Naive thymus-derived CD4-positive, alpha-beta T cell (primary cell): ENCODE results near the gene LUC7L2. TPM values are rescaled to one million over a fixed set of nuclear protein-coding genes. Genes with fewer than 3 reads are reported as not detected.
"Not testable (repeated sequence)": the region's sequence is repeated elsewhere in the genome, so short reads cannot be mapped to it uniquely, and the experiment has no call there.

Experiments
- ATAC-seq: fragments of 150-1000 bp; cut with Tn5 transposase; 2 replicates; pipeline ENCODE4 v1.10.0; 2021; ENCODE audit warnings: mild to moderate bottlenecking, moderate library complexity
- CTCF ChIA-PET: fragments of 350-600 bp; sonication (Branson Sonifier 250); formaldehyde crosslinking; loops from one replicate; lab custom pipeline; 2021; ENCODE audit warnings: antibody characterized with exemption; lab: Charles Lee
- POLR2A ChIA-PET: fragments of 350-600 bp; sonication (Branson Sonifier 250); formaldehyde crosslinking; loops from one replicate; lab custom pipeline; 2021; ENCODE audit warnings: antibody characterized with exemption, inconsistent platforms; lab: Charles Lee
- DNase-seq, 9 donors: peaks; one replicate each; pipeline versions ENCODE4 v3.0.0 to v3.0.0-alpha.2; 2020 to 2022; ENCODE audit warnings: mixed read lengths in 1 of 9
- H3K27ac ChIP-seq: one replicate; pipeline ENCODE4 v1.7.0; 2013; ENCODE audit warnings: mild to moderate bottlenecking, low read depth, low read length, moderate library complexity
- H3K27me3 ChIP-seq, 2 donors: one replicate each; pipeline ENCODE4 v1.7.0; 2013; ENCODE audit warnings: low read length in 2 of 2, mild to moderate bottlenecking in 2 of 2, moderate library complexity in 2 of 2; ENCODE audit not compliant: control insufficient read depth in 2 of 2, insufficient read depth in 2 of 2
- H3K36me3 ChIP-seq, 3 experiments: 1 replicate in 2 of 3; 2 replicates in 1 of 3; pipeline ENCODE4 v1.7.0; 2013; ENCODE audit warnings: low read length in 3 of 3, mild to moderate bottlenecking in 3 of 3, moderate library complexity in 1 of 3; ENCODE audit not compliant: insufficient read depth in 3 of 3, control insufficient read depth in 2 of 3
- H3K4me1 ChIP-seq, 2 donors: one replicate each; pipeline ENCODE4 v1.7.0; 2013; ENCODE audit warnings: low read length in 2 of 2, mild to moderate bottlenecking in 2 of 2, moderate library complexity in 1 of 2; ENCODE audit not compliant: control insufficient read depth in 2 of 2, insufficient read depth in 2 of 2
- H3K4me3 ChIP-seq: 2 replicates; pipeline ENCODE4 v1.7.0; 2013; ENCODE audit warnings: mild to moderate bottlenecking, low read length
- H3K9me3 ChIP-seq, 3 experiments: 1 replicate in 2 of 3; 2 replicates in 1 of 3; pipeline ENCODE4 v1.7.0; 2013; ENCODE audit warnings: low read length in 3 of 3; ENCODE audit not compliant: control insufficient read depth in 2 of 3
- H3K27ac Mint-ChIP-seq, 9 donors: one replicate each; pipeline ENCODE4 v1.8.0; 2020 to 2022; ENCODE audit warnings: mixed read lengths in 9 of 9, mild to moderate bottlenecking in 8 of 9, moderate library complexity in 5 of 9, inconsistent platforms in 2 of 9
- H3K27me3 Mint-ChIP-seq, 5 donors: one replicate each; pipeline ENCODE4 v1.8.0; 2021 to 2022; ENCODE audit warnings: mixed read lengths in 5 of 5, mild to moderate bottlenecking in 1 of 5
- H3K36me3 Mint-ChIP-seq, 5 donors: one replicate each; pipeline ENCODE4 v1.8.0; 2020 to 2022; ENCODE audit warnings: mixed read lengths in 5 of 5, mild to moderate bottlenecking in 3 of 5, inconsistent platforms in 1 of 5
- H3K4me1 Mint-ChIP-seq, 7 donors: one replicate each; pipeline ENCODE4 v1.8.0; 2020 to 2022; ENCODE audit warnings: mixed read lengths in 7 of 7, mild to moderate bottlenecking in 3 of 7, inconsistent platforms in 1 of 7
- H3K4me3 Mint-ChIP-seq, 10 donors: one replicate each; pipeline ENCODE4 v1.8.0; 2020 to 2022; ENCODE audit warnings: mild to moderate bottlenecking in 10 of 10, mixed read lengths in 10 of 10, moderate library complexity in 6 of 10, inconsistent platforms in 2 of 10
- H3K9me3 Mint-ChIP-seq, 11 donors: one replicate each; pipeline ENCODE4 v1.8.0; 2020 to 2022; ENCODE audit warnings: mixed read lengths in 11 of 11, mild to moderate bottlenecking in 4 of 11, inconsistent platforms in 1 of 11, moderate library complexity in 1 of 11
- intact Hi-C, 2 donors: fragments of 100-400 bp; cut with micrococcal nuclease; formaldehyde crosslinking; loops; one replicate each; pipeline ENCODE4 v1.15.1; 2023
- polyA plus RNA-seq, 2 donors: library from polyadenylated mRNA; unstranded; fragments of 300-500 nt; fragmentation: Illumina TruSeq; gene quantifications; one replicate each; pipeline ENCODE4 v1.2.3, GENCODE V29; 2021
- total RNA-seq, 6 experiments: library from RNA in 5 of 6; stranded (reverse) in 5 of 6; gene quantifications; 1 replicate in 5 of 6; 2 replicates in 1 of 6; pipeline ENCODE4 v1.2.3 and lab custom pipeline; 2021 to 2026

LUC7L2 gene
- total RNA-seq (100 to 1,000 TPM; 116 to 183 (median 150) TPM), polyA plus RNA-seq (10 to 100 TPM; 59.6 to 90.6 TPM), total RNA-seq (lab: John Stamatoyannopoulos, UW) (54.4 reads per million, percentile 73 among the genes with 10 or more reads in this experiment)

- POLR2A ChIA-PET, result interaction anchor here (0.5 to 3.4 kb wide), 21 partner anchors 9 to 1655 kb away, joined by 3 to 68 read pairs (median 4); partner anchors contain the start of genes FMC1, KDM7A, MRPS33 and UBN2
- Mint-ChIP-seq H3K9me3 (peaks cover 0 to 4% (median 0%) of the 10 kb centered on the region in 11 donors), H3K4me3 (peak within 1 kb of the TSS; percentile 93 to 100 (median 99)), H3K36me3 (peaks cover 0 to 16% (median 4%) of the 10 kb centered on the region in 5 donors), H3K4me1 (peaks cover 21 to 60% (median 45%) of the 10 kb centered on the region in 7 donors), H3K27ac (peak within 1 kb of the TSS; percentile 95 to 100 (median 98)), H3K27me3 (no peaks in the 10 kb centered on the region)
- ATAC-seq (peak; percentile 91), DNase-seq (peak; percentile 96 to 100 (median 99))
- intact Hi-C loops, result loop anchor here (1.0 to 5.0 kb wide), 13 partner anchors 11 to 1118 kb away; partner anchors contain the start of genes TRIM24 (in 2 of the 2), UBN2 (in 2 of the 2), MKRN1 (in 1 of the 2) and PARP12 (in 1 of the 2)
- Histone ChIP-seq H3K27ac (peak within 1 kb of the TSS; percentile 97), H3K27me3 (no peaks in the 10 kb centered on the region), H3K4me1 (peaks cover 10 to 27% of the 10 kb centered on the region in 2 donors), H3K9me3 (no peaks in the 10 kb centered on the region), H3K36me3 (peaks cover 0 to 6% (median 0%) of the 10 kb centered on the region in 3 experiments), H3K4me3 (peak within 1 kb of the TSS; percentile 80)
- CTCF ChIA-PET, result interaction anchor here (0.6 to 0.9 kb wide), 2 partner anchors 14 to 19 kb away, joined by 3 read pairs; no protein-coding TSS in a partner anchor
Measured at GRCh38 chr7:139359366-139360209, at the start of gene LUC7L2. LUC7L2 (plus strand) TSS chr7:139359894; CDS start chr7:139360262, 368 bp downstream.

- no peak overlapping the region for H3K27ac Mint-ChIP-seq
- POLR2A ChIA-PET, result no interaction called here
- CTCF ChIA-PET, result no interaction called here
Measured at GRCh38 chr7:139317939-139318505, 41.7 kb upstream of the LUC7L2 start.

GRCh38 chr7:139321071-139321745 lies 38.5 kb upstream of the LUC7L2 start:
- Histone ChIP-seq H3K9me3 (no peaks in the 10 kb centered on the region), H3K4me3 (no peak overlapping the region), H3K36me3 (no peaks in the 10 kb centered on the region), H3K27me3 (no peaks in the 10 kb centered on the region), H3K4me1 (no peaks in the 10 kb centered on the region), H3K27ac (no peak overlapping the region)
- intact Hi-C loops, result no loop called here
- Mint-ChIP-seq H3K36me3 (no peaks in the 10 kb centered on the region), H3K27ac (no peak overlapping the region), H3K27me3 (peaks cover 0 to 6% (median 0%) of the 10 kb centered on the region in 5 donors), H3K4me3 (no peak overlapping the region), H3K4me1 (no peaks in the 10 kb centered on the region), H3K9me3 (peaks cover 0 to under 1% (median 0%) of the 10 kb centered on the region in 11 donors)
- DNase-seq, result no peak
- CTCF ChIA-PET, result no interaction called here
- POLR2A ChIA-PET, result no interaction called here
- no peak for ATAC-seq

More at GRCh38 chr7:139317939-139318505, 41.7 kb upstream of the LUC7L2 start:
- no peaks in the 10 kb centered on the region for H3K36me3 Mint-ChIP-seq
- H3K27me3 Mint-ChIP-seq, result peaks cover 0 to 6% (median 0%) of the 10 kb centered on the region in 5 donors
- ATAC-seq (no peak), DNase-seq (no peak)
- no peaks in the 10 kb centered on the region for H3K9me3 Mint-ChIP-seq
- H3K4me3 ChIP-seq, result no peak overlapping the region
- intact Hi-C loops, result no loop called here
- no peaks in the 10 kb centered on the region for H3K27me3 ChIP-seq
- no peaks in the 10 kb centered on the region for H3K36me3 ChIP-seq
- no peaks in the 10 kb centered on the region for H3K4me1 Mint-ChIP-seq
- no peak overlapping the region for H3K27ac ChIP-seq
- no peaks in the 10 kb centered on the region for H3K4me1 ChIP-seq
- H3K4me3 Mint-ChIP-seq, result no peak overlapping the region
- no peaks in the 10 kb centered on the region for H3K9me3 ChIP-seq

- H3K36me3 ChIP-seq, H3K4me3 Mint-ChIP-seq, intact Hi-C loops, H3K4me1 Mint-ChIP-seq, POLR2A ChIA-PET, H3K4me3 ChIP-seq, H3K27me3 Mint-ChIP-seq, H3K9me3 ChIP-seq, DNase-seq, H3K36me3 Mint-ChIP-seq, CTCF ChIA-PET, H3K27ac ChIP-seq, H3K9me3 Mint-ChIP-seq, H3K27ac Mint-ChIP-seq, ATAC-seq, H3K27me3 ChIP-seq, H3K4me1 ChIP-seq: not testable (repeated sequence)
Measured at GRCh38 chr7:139324709-139325108, 35.0 kb upstream of the LUC7L2 start.

- CTCF ChIA-PET, result no interaction called here
- H3K4me3 ChIP-seq, result no peak overlapping the region
- no peak overlapping the region for H3K27ac ChIP-seq
- POLR2A ChIA-PET, result interaction anchor here (1.3 kb wide), 1 partner anchor 11 kb away, joined by 4 read pairs; no protein-coding TSS in a partner anchor
- peaks cover 4 to 18% (median 15%) of the 10 kb centered on the region in 7 donors for H3K4me1 Mint-ChIP-seq
- H3K36me3 Mint-ChIP-seq, result peaks cover 0 to 4% (median 0%) of the 10 kb centered on the region in 5 donors
- intact Hi-C loops, result no loop called here
- no peaks in the 10 kb centered on the region for H3K4me1 ChIP-seq
- no peaks in the 10 kb centered on the region for H3K27me3 ChIP-seq
- H3K4me3 Mint-ChIP-seq, result no peak overlapping the region
- ATAC-seq (no peak), DNase-seq (no peak)
- H3K9me3 Mint-ChIP-seq, result peaks cover 0 to 7% (median 0%) of the 10 kb centered on the region in 11 donors
- H3K27me3 Mint-ChIP-seq, result no peaks in the 10 kb centered on the region
- no peak overlapping the region for H3K27ac Mint-ChIP-seq
- no peaks in the 10 kb centered on the region for H3K9me3 ChIP-seq
- no peaks in the 10 kb centered on the region for H3K36me3 ChIP-seq
Measured at GRCh38 chr7:139328375-139328774, 31.3 kb upstream of the LUC7L2 start.

GRCh38 chr7:139329119-139329518 lies 30.6 kb upstream of the LUC7L2 start:
- peaks cover 4 to 18% (median 15%) of the 10 kb centered on the region in 7 donors for H3K4me1 Mint-ChIP-seq
- Histone ChIP-seq H3K4me3 (no peak overlapping the region), H3K9me3 (no peaks in the 10 kb centered on the region), H3K27ac (no peak overlapping the region), H3K36me3 (no peaks in the 10 kb centered on the region), H3K4me1 (no peaks in the 10 kb centered on the region), H3K27me3 (no peaks in the 10 kb centered on the region)
- CTCF ChIA-PET, result no interaction called here
- peaks cover 0 to 4% (median 0%) of the 10 kb centered on the region in 5 donors for H3K36me3 Mint-ChIP-seq
- peaks cover 0 to 7% (median 0%) of the 10 kb centered on the region in 11 donors for H3K9me3 Mint-ChIP-seq
- H3K27me3 Mint-ChIP-seq, result no peaks in the 10 kb centered on the region
- no peak overlapping the region for H3K4me3 Mint-ChIP-seq
- no peak overlapping the region for H3K27ac Mint-ChIP-seq
- POLR2A ChIA-PET, result interaction anchor here (0.7 to 1.3 kb wide), 3 partner anchors 10 to 87 kb away, joined by 4 read pairs; partner anchors contain the start of gene LUC7L2
- ATAC-seq (no peak), DNase-seq (no peak)
- intact Hi-C loops, result no loop called here
